ENCODE results near the gene EXOC4. TPM values are rescaled to one million over a fixed set of nuclear protein-coding genes. Genes with fewer than 3 reads are reported as not detected.
A peak's percentile ranks its signal among the peaks of the same experiment; 100 is the strongest.

The EXOC4 gene
- total and polyA plus RNA-seq, 2 of the 13 experiments (the other 11 are each of a cell fraction or from before 2014, with no cell fraction given), result 22.5 to 39.0 TPM

DNA sequence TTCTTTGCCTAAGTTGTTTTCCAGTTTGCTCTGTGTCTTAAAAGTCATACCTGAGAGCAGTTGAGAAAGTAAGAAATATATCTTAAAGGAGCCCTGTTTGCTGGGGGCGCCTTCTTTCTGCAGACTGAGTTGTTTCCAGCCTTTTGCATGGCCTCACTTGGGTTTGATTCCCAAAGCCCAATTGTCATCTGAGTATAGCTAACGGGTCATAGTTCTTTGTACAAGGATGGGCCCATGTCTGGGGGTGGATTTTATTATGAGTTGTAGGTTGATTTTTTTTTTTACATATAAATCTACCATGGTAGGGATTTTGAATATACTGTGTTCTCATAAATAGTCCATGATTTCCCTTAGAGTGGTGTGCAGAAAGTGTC, 555.6 kb downstream of the EXOC4 start:
- POLR2A ChIA-PET, result no interaction called here
- CTCF ChIA-PET (ENCODE audit: low intra/inter-chr PET ratio, low total read pairs), result no interaction called here

DNA sequence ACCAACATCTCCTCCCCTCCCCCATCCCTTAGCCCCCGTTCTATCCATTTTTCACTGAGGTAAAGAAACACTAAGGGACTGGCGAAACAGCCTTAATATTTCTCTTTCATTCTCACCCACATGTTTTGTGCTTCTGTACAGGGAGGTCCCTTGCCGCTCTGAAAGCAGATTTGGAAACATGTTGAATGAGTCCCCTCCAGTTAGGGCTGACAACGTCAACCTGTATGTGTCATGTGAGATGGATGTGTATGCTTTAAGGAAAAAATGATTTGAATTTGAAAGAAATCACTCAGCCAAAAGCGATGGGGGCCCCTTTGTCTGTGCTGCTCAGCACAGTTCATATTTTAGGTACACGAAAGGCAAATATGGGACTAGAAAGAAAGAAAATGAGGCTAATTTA, 560.0 kb downstream of the EXOC4 start:
- CTCF ChIA-PET (ENCODE audit: low intra/inter-chr PET ratio, low total read pairs), result no interaction called here
- no peak for TF ChIP-seq CEBPB (IDR thresholded peaks at IDR 0.05; ENCODE audit: borderline replicate concordance, low read depth, low read length)
- TF ChIP-seq, protein P1, sequence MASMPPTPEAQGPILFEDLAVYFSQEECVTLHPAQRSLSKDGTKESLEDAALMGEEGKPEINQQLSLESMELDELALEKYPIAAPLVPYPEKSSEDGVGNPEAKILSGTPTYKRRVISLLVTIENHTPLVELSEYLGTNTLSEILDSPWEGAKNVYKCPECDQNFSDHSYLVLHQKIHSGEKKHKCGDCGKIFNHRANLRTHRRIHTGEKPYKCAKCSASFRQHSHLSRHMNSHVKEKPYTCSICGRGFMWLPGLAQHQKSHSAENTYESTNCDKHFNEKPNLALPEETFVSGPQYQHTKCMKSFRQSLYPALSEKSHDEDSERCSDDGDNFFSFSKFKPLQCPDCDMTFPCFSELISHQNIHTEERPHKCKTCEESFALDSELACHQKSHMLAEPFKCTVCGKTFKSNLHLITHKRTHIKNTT (CRISPR knock-in tag; IDR thresholded peaks at IDR 0.05), result no peak
- TF ChIP-seq, protein P2, sequence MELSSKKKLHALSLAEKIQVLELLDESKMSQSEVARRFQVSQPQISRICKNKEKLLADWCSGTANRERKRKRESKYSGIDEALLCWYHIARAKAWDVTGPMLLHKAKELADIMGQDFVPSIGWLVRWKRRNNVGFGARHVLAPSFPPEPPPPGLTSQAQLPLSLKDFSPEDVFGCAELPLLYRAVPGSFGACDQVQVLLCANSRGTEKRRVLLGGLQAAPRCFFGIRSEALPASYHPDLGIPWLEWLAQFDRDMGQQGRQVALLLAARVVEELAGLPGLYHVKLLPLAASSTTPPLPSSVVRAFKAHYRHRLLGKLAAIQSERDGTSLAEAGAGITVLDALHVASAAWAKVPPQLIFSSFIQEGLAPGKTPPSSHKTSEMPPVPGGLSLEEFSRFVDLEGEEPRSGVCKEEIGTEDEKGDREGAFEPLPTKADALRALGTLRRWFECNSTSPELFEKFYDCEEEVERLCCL (CRISPR knock-in tag; IDR thresholded peaks at IDR 0.05; ENCODE audit: borderline replicate concordance), result no peak
- TF ChIP-seq ZNF431 (CRISPR knock-in tag; IDR thresholded peaks at IDR 0.05; ENCODE audit: borderline replicate concordance, low read depth), result no peak
- TF ChIP-seq ZFP62 (CRISPR knock-in tag; IDR thresholded peaks at IDR 0.05), result no peak
- TF ChIP-seq, protein P3, sequence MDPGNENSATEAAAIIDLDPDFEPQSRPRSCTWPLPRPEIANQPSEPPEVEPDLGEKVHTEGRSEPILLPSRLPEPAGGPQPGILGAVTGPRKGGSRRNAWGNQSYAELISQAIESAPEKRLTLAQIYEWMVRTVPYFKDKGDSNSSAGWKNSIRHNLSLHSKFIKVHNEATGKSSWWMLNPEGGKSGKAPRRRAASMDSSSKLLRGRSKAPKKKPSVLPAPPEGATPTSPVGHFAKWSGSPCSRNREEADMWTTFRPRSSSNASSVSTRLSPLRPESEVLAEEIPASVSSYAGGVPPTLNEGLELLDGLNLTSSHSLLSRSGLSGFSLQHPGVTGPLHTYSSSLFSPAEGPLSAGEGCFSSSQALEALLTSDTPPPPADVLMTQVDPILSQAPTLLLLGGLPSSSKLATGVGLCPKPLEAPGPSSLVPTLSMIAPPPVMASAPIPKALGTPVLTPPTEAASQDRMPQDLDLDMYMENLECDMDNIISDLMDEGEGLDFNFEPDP (CRISPR knock-in tag; conservative IDR thresholded peaks at IDR 0.05), result no peak
- TF ChIP-seq ZNF343 (CRISPR knock-in tag; IDR thresholded peaks at IDR 0.05), result no peak
- TF ChIP-seq RFXAP (CRISPR knock-in tag; IDR thresholded peaks at IDR 0.05; ENCODE audit: borderline replicate concordance), result no peak
- TF ChIP-seq ZNF329 (CRISPR knock-in tag; IDR thresholded peaks at IDR 0.05; ENCODE audit: low read depth), result no peak
- TF ChIP-seq ZNF225 (CRISPR knock-in tag; IDR thresholded peaks at IDR 0.05), result no peak
- no peak for TF ChIP-seq ZSCAN12 (CRISPR knock-in tag; IDR thresholded peaks at IDR 0.05)
- no peak for TF ChIP-seq ATAD3A (CRISPR knock-in tag; IDR thresholded peaks at IDR 0.05)

More for the DNA sequence above, 555.6 kb downstream of the EXOC4 start:
- TF ChIP-seq, protein P4, sequence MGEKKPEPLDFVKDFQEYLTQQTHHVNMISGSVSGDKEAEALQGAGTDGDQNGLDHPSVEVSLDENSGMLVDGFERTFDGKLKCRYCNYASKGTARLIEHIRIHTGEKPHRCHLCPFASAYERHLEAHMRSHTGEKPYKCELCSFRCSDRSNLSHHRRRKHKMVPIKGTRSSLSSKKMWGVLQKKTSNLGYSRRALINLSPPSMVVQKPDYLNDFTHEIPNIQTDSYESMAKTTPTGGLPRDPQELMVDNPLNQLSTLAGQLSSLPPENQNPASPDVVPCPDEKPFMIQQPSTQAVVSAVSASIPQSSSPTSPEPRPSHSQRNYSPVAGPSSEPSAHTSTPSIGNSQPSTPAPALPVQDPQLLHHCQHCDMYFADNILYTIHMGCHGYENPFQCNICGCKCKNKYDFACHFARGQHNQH (CRISPR knock-in tag; IDR thresholded peaks at IDR 0.05), result no peak
- no peaks in the 10 kb centered on the region for H3K27me3 ChIP-seq (ENCODE audit: control insufficient read depth in 1 of 2, insufficient read depth in 2 of 2, low read length in 2 of 2)
- no peak overlapping the region for H2AFZ ChIP-seq (ENCODE audit: low read length)
- no peak for FAIRE-seq
- no peak overlapping the region for H3K4me3 ChIP-seq (replicated peaks in 1 of 3; ENCODE audit: insufficient read depth in 1 of 3, low read depth in 2 of 3, low read length in 3 of 3)
- in situ Hi-C loops (cut with HindIII; ENCODE audit: extremely low pct_ligation_motif_present, low pct_unique_long_range_greater_than_20kb) (no loop called here), intact Hi-C loops (cut with micrococcal nuclease; ENCODE audit: unreplicated experiment) (no loop called here)
- no peaks in the 10 kb centered on the region for H3K79me2 ChIP-seq (ENCODE audit: insufficient read depth, low read length)
- H3K9me3 ChIP-seq (ENCODE audit: low read length), result no peaks in the 10 kb centered on the region
- no peak overlapping the region for H3K27ac ChIP-seq (ENCODE audit: extremely low read length, insufficient read depth, low read length)
- H3K36me3 ChIP-seq (replicated peaks in 1 of 2; ENCODE audit: control insufficient read depth in 1 of 2, insufficient read depth in 2 of 2, low read length in 2 of 2), result no peaks in the 10 kb centered on the region
- no peaks in the 10 kb centered on the region for H4K20me1 ChIP-seq (ENCODE audit: insufficient read depth, low read length)
- H3K4me2 ChIP-seq (ENCODE audit: low read depth, low read length), result 0 out of 2 replicates have a peak overlapping the region, but pooled peaks have one; percentile 21
- H3K9ac ChIP-seq (ENCODE audit: insufficient read depth, low read depth, low read length), result no peak overlapping the region
- no TSS peak for BruUV-seq (replicated peaks)
- DNase-seq (ENCODE audit: low spot score), result no peak
- H3K4me1 ChIP-seq (ENCODE audit: insufficient read depth, low read length), result peaks cover 16% of the 10 kb centered on the region
- WGBS (ENCODE audit: low lambda C conversion rate), result 87% methylated on average over 2 of the region's 2 CpGs
- no peak for ATAC-seq

More for the DNA sequence above, 560.0 kb downstream of the EXOC4 start:
- H3K9me3 ChIP-seq (ENCODE audit: low read length), result no peaks in the 10 kb centered on the region
- H3K27ac ChIP-seq (ENCODE audit: extremely low read length, insufficient read depth, low read length), result no peak overlapping the region
- no TSS peak for BruUV-seq (replicated peaks)
- H3K9ac ChIP-seq (ENCODE audit: insufficient read depth, low read depth, low read length), result no peak overlapping the region
- peaks cover 44% of the 10 kb centered on the region for H3K4me1 ChIP-seq (ENCODE audit: insufficient read depth, low read length)
- FAIRE-seq (no peak), DNase-seq (ENCODE audit: low spot score) (no peak), ATAC-seq (no peak)
- H2AFZ ChIP-seq (ENCODE audit: low read length), result no peak overlapping the region
- WGBS (ENCODE audit: low lambda C conversion rate), result 96% methylated on average over 6 of the region's 6 CpGs
- H3K79me2 ChIP-seq (ENCODE audit: insufficient read depth, low read length), result no peaks in the 10 kb centered on the region
- in situ Hi-C loops (cut with HindIII; ENCODE audit: extremely low pct_ligation_motif_present, low pct_unique_long_range_greater_than_20kb), result no loop called here
- no peak overlapping the region for H3K4me3 ChIP-seq (replicated peaks in 1 of 3; ENCODE audit: insufficient read depth in 1 of 3, low read depth in 2 of 3, low read length in 3 of 3)
- H3K36me3 ChIP-seq (replicated peaks in 1 of 2; ENCODE audit: control insufficient read depth in 1 of 2, insufficient read depth in 2 of 2, low read length in 2 of 2), result 0 out of 5 replicates have a peak, but pooled peaks cover 0 to 3% of the 10 kb centered on the region in 2 experiments
- no peaks in the 10 kb centered on the region for H4K20me1 ChIP-seq (ENCODE audit: insufficient read depth, low read length)
- no peaks in the 10 kb centered on the region for H3K27me3 ChIP-seq (ENCODE audit: control insufficient read depth in 1 of 2, insufficient read depth in 2 of 2, low read length in 2 of 2)
- intact Hi-C loops (cut with micrococcal nuclease; ENCODE audit: unreplicated experiment), result no loop called here
- POLR2A ChIA-PET, result no interaction called here
- H3K4me2 ChIP-seq (ENCODE audit: low read depth, low read length), result no peak overlapping the region

All from HepG2 (cell line).